Activated CD4-positive, alpha-beta T cell treated with anti-CD3 and anti-CD28 coated beads, Interleukin-2, amount 50 U/mL, for 16 hours (primary cell): ENCODE data around the gene MYH13.
"Not testable (repeated sequence)": the region's sequence is repeated elsewhere in the genome, so short reads cannot be mapped to it uniquely, and the experiment has no call there.

ENCODE experiments used
- DNase-seq: peaks from one replicate; pipeline ENCODE4 v3.0.0-alpha.2; 2020

The MYH13 gene

DNA sequence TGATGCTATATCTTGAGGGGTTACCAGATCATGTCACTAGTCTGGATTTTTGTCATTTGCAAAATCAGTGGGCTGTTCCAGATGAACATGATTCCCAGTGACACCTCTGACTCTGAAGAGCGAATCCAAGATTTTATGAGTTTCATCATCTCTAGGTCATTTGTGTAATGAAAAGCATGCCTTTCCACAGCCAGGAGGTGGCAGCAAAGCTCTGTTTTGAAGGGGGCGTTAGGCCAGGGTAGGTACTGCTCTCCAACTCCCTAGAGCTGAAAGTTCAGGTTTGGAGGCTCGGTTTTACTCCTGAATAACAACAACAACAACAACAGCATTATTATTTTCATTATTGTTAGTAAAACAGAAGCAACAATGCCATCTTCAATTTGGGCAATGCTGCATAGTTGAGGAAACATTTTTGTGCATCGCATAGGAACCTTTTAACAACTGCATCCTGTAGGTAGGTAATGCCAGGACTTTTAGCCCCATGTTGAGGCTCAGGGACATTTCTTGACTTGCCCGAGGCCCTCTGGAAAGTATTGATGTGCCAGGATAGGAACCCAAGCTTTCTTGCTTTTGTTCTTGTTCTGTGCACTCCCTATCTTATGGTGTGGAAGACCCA, 77.0 kb downstream of the MYH13 start:
- DNase-seq: peak; percentile 48

DNA sequence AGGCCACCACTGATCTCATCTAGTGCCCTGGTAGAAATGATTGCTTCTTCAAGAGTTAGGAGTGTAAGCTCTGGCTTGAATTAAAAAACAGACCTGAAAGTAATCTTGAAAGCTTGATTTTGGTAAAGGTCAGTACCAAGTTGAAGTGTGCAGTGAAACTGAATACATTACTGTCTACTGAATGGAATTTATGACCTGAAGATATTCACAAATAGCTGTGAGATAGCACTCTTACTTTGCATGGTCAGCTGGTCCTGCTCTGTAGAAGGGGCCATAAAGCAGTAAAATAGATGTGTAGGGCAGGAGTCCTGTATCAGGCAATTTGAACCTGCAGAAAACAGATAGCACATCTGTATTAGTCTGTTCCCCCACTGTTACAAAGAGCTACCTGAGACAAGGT, 78.6 kb downstream of the MYH13 start:
- DNase-seq: no peak

DNA sequence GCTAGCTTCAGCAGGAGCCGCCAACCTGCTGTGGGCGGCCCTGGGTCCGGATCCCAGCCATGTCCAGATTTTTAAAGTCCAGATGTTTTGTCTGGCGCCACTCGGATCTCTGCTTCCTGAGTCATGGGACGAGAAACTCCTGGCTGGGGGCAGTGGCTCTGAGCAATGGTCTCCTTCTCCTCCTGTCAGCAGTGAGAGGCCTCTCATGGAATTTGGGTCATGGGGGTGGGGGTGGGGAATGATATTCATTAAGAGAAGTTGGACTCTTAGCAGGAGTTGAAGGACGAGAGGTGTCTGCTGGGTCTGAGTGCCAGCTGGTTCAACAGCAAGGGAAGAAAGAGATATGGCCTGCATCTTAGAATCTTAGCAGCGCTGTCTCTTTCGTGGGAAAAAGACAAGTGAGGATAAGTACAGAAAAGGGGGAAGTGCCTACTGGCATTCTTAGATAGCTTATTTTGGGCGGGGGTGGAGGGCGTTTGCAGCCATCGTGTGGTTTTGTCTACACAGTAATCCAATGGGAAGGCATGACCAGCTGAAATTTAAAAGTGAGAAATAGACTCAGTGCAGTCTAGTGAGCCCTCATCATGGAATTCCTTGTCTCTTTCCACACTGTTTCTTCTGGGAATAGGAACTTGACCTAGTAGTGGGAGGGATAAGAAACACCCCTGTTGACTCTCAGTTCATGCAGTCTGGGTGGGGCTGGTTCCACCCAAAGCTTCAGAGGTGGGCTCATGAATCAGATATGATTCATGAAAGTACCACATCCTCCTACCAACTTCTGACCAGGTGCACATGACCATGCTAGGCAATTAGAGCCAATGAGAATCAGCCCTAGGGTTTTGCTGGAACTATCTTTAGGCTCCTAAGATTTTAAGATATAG, 80.5 kb downstream of the MYH13 start:
- peak; percentile 1 for DNase-seq

- DNase-seq: not testable (repeated sequence)
Measured at GRCh38 chr17:10291576-10291975, 81.2 kb downstream of the MYH13 start.

DNA sequence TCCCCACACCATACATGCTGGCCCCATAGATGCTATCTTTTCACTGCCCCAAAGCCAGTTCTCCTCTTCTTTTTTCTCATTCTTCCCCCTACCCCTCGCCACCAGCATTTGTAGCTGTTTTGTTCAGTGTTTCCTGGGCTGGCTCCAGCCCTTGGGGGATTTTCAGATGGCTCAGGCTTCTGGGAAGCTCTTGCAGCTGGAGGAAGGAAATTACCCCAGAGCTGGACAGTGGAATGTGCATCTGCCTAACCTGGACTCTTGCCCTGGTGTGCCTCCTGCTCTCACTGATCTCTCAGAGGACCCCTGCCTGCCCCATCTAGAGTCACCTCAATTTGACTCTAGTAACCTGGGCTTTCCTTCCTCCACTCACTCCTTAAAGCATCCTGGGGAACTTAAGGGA, 82.8 kb downstream of the MYH13 start:
- DNase-seq: no peak

- DNase-seq: no peak
Measured at GRCh38 chr17:10286324-10286723, 86.5 kb downstream of the MYH13 start.

DNA sequence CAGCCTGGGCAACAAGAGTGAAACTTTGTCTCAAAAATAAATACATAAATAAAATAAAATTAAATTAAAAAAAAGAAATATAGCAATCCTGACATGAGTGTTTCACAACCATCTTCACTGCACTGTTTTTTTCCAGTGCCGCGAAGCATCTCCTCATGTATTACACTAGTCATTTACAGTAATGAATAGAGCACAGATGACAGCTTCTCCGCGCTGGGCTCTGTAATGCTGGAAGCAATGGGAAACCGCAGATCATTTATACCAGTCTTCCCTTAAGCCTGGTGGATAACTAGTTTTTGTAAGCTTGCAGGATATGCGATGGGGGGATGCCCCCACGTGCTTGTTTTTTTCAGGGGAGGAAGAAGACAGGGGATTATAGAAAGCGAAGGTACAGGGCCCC, 86.9 kb downstream of the MYH13 start:
- DNase-seq: no peak

- DNase-seq: no peak
Measured at GRCh38 chr17:10280068-10280467, 92.7 kb downstream of the MYH13 start.

- no peak for DNase-seq
Measured at GRCh38 chr17:10278218-10278617, 94.6 kb downstream of the MYH13 start.

DNA sequence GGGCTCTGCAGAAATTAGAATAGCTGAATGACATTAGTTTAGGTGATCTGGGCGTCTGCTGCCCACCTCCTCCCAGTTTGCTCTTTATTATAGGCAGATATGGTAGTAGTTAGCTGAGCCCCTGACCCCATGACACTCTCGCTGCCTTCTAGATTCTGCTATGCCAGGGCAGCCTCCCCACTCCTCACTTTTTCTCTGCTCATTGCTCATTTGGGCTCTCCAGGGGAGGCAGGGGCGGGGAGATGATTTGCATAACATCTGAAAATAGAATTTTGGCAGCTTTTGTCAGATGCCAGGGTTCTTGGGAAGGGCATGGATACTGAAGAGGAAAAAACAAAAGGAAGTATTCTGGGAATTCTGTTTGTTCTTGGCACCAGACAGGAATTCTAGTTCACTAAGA, 96.4 kb downstream of the MYH13 start:
- DNase-seq: no peak

DNA sequence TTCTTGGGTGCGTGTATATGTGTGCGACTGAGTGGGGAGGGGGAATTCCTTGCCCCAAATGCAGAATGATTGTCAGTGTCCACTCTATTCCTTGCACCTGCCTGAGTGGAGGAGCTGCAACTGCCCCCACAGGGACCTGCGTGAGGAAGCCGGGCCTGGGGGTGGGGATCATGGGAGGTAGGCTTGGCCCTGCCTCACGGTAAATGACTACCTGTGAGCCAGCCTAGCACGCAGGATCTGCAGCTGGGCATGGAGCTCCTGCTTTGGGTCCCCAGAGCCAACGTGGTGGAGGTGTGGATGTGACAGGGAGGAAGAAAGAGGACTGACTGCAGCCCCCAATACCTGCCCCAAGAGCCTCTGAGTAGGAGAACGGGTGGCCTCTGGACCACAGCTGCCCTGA, 97.4 kb downstream of the MYH13 start:
- DNase-seq: no peak

- no peak for DNase-seq
Measured at GRCh38 chr17:10271106-10271562, 101.7 kb downstream of the MYH13 start.

- no peak for DNase-seq
Measured at GRCh38 chr17:10270258-10270657, 102.5 kb downstream of the MYH13 start.

GRCh38 chr17:10268005-10268404, 104.8 kb downstream of the MYH13 start:
- DNase-seq: no peak

DNA sequence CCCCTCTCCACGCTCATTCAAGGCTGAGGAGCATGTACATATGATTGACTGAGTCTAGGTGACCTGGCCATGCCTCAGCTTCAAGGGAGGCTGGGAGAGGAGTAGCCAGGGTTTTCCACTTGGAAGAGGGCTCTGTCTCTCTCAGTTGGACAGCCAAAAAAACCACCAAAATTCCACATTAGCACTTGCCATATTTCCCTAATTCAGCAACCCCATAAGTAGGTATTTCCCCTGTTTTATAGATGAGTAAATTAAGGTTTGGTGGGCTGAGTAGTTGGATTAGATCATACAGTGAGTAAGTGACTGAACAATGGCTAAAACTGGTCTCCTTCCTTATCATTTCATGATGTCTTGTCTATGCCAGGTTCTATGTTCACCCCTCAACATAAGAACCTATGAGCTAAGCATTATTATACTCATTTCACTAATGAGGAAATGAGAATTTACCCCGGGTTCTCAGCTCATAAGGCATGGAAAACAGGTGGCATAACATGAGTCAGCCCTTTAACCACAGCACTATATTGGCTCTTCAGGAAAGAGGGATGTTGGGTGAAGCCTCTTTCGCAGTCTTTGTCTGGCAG, 106.4 kb downstream of the MYH13 start:
- no peak for DNase-seq

- DNase-seq: peak; percentile 9
Measured at GRCh38 chr17:10265100-10265810, 107.6 kb downstream of the MYH13 start.

GRCh38 chr17:10264051-10264450, 108.8 kb downstream of the MYH13 start:
- DNase-seq: no peak

DNA sequence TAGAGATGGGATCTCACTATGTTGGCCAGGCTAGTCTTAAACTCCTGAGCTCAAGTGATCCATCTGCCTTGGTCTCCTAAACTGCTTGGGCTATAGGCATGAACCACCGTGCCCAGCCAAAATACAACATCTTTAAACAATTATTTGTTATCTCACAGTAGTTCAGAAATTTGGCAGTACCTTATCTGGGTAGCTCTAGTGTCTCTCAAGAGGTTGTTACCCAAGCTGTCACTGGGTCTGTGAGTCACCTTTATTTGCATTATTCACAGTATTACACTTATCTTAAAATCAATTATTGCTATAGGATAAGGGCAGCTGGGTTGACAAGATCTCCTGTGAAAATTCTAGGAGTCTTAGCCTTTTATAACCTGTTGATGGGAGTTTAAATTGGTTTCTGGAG, 110.4 kb downstream of the MYH13 start:
- no peak for DNase-seq

- no peak for DNase-seq
Measured at GRCh38 chr17:10261098-10261497, 111.7 kb downstream of the MYH13 start.

DNA sequence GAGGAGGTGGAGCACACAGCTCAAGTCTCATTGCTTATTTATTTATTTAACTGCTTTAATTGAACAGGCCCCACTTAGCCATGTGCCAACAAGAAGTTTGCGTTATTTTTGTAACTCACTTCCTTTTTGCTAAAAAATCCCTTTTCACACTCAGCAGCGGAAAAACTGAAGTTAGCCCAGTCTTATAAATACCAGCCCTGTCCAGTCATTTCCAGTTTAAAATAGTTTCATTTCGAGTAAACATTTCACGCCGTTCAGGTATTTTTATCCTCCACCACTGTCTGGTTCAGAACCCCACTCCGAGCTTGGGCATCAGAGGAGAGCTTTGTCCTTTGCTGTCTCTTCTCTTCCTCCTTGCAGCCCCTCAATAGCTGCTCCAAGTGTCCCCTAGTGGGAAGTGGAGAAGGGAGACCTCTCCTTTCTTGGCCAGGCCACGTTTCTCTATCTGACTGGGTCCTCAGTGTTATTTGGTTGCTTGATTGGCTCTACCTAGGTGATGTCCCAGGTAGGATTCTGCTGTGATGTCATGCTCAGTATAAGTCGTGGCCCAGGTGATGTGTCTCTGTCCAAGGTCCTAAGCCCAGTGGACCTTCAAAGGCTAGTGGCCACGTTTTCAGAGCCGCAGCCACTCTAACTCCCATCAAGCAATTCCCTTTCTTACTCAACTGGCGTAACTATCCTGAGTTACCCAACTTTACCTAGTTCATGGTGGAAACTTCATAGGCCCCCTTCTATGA, 121.4 kb downstream of the MYH13 start:
- peak; percentile 47 for DNase-seq
